ENCODE results near the gene LRRC8A.
"Not testable (repeated sequence)": the region's sequence is repeated elsewhere in the genome, so short reads cannot be mapped to it uniquely, and the experiment has no call there.

LRRC8A gene

GRCh38 chr9:128923493-128923883, 41.6 kb downstream of the LRRC8A start:
- DNase-seq = no peak

- peak; percentile 29 to 81 (median 60) for DNase-seq
Measured at GRCh38 chr9:128927731-128928411, 45.9 kb downstream of the LRRC8A start.

- no peak for DNase-seq
Measured at GRCh38 chr9:128928624-128929023, 46.7 kb downstream of the LRRC8A start.

- no peak for DNase-seq
Measured at GRCh38 chr9:128929560-128929959, 47.6 kb downstream of the LRRC8A start.

- no peak for DNase-seq
Measured at GRCh38 chr9:128933731-128934130, 51.8 kb downstream of the LRRC8A start.

- DNase-seq = no peak
Measured at GRCh38 chr9:128936171-128936865, 54.4 kb downstream of the LRRC8A start.

GRCh38 chr9:128937310-128938165, 55.6 kb downstream of the LRRC8A start:
- DNase-seq = no peak

- no peak for DNase-seq
Measured at GRCh38 chr9:128940271-128940921, 58.5 kb downstream of the LRRC8A start.

GRCh38 chr9:128940946-128941755, 59.2 kb downstream of the LRRC8A start:
- no peak for DNase-seq

GRCh38 chr9:128943832-128944620, 62.1 kb downstream of the LRRC8A start:
- DNase-seq = no peak

GRCh38 chr9:128944966-128945365, 63.0 kb downstream of the LRRC8A start:
- not testable (repeated sequence) for DNase-seq

- no peak for DNase-seq
Measured at GRCh38 chr9:128945798-128946501, 64.0 kb downstream of the LRRC8A start.

- DNase-seq = peak in 1 of 3 experiments; percentile 44
Measured at GRCh38 chr9:128946571-128947276, 64.8 kb downstream of the LRRC8A start.

- no peak for DNase-seq
Measured at GRCh38 chr9:128947277-128947526, 65.3 kb downstream of the LRRC8A start.

- DNase-seq = peak; percentile 89 to 98 (median 97)
Measured at GRCh38 chr9:128947527-128948301, 65.8 kb downstream of the LRRC8A start, which contains the start of the genes DOLK and NUP188. DOLK (minus strand) TSS chr9:128947603; CDS start chr9:128947303, 300 bp downstream. NUP188 (plus strand) TSS chr9:128947699; CDS start chr9:128947720, 21 bp downstream.

- not testable (repeated sequence) for DNase-seq
Measured at GRCh38 chr9:128961403-128961802, 79.5 kb downstream of the LRRC8A start.
